ENCODE measurements around the gene RAET1L.
"Not testable (repeated sequence)": the region's sequence is repeated elsewhere in the genome, so short reads cannot be mapped to it uniquely, and the experiment has no call there.

GRCh38 chr6:149991472-149991795, 33.9 kb downstream of the RAET1L start:
- not testable (repeated sequence) for TF ChIP-seq EZH2 (IDR thresholded peaks at IDR 0.05; ENCODE audit: insufficient read depth, poor library complexity, severe bottlenecking); EZH2phosphoT487 (IDR thresholded peaks at IDR 0.05; ENCODE audit: insufficient read depth, low read depth)

Measured in GM23248 (cell line).